Measurements from ENCODE around the gene F7.
"Not testable (repeated sequence)": the region's sequence is repeated elsewhere in the genome, so short reads cannot be mapped to it uniquely, and the experiment has no call there.

The F7 gene

DNA sequence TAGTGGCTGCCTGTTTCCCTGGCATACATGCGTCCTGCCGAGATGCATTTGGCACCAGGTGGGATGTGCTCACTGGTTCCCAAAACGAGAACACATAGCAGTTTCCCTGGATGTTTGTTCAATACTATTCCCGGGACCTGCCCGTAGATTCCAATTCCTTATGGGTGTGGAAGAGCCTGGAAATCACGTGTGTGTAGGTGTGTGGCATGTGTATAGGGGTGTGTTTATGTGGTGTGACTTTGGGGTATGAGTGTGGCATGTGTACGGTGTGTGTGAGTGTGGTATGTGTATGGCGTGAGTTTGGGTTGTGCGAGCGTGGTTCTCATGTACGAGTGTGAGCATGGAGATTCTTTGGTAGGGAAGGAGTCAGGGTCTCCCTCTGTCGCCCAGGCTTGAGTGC, 2.9 kb upstream of the F7 start:
- no peak overlapping the region for H3K9ac ChIP-seq (ENCODE audit: low read length)
- H3K4me1 ChIP-seq (ENCODE audit: control insufficient read depth, insufficient read depth, low read length), result no peaks in the 10 kb centered on the region
- no peak overlapping the region for H3K4me3 ChIP-seq (ENCODE audit: low read length)
- H3K27ac ChIP-seq (ENCODE audit: low read depth, low read length), result no peak overlapping the region
- H3K27me3 ChIP-seq (ENCODE audit: control insufficient read depth, insufficient read depth, low read length), result no peaks in the 10 kb centered on the region
- no peaks in the 10 kb centered on the region for H3K36me3 ChIP-seq (ENCODE audit: control insufficient read depth, insufficient read depth, low read length)

DNA sequence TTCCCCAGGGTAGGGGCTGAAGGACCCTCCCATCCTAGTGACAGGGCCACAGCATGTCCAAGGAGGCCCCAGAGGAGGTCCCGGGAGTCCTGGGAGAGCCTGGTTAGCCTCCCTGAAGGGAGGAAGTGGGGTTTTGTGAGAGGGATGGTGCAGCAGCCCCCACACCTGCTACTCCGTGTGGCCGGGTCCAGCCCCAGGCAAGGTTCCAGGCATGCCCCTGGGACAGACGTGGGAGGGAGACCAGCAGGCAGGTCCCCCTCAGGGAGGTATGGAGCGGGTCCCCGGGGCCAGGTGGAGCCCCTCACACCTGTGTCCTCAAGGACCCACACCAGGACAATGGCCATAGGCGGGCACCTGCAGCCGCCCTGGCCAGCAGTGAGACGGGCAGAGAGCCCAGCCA, 1.9 kb upstream of the F7 start:
- Histone ChIP-seq H3K4me3 (ENCODE audit: low read length) (no peak overlapping the region), H3K9ac (ENCODE audit: low read length) (no peak overlapping the region), H3K4me1 (ENCODE audit: control insufficient read depth, insufficient read depth, low read length) (no peaks in the 10 kb centered on the region), H3K27ac (ENCODE audit: low read depth, low read length) (no peak overlapping the region), H3K27me3 (ENCODE audit: control insufficient read depth, insufficient read depth, low read length) (no peaks in the 10 kb centered on the region), H3K36me3 (ENCODE audit: control insufficient read depth, insufficient read depth, low read length) (no peaks in the 10 kb centered on the region)

GRCh38 chr13:113105921-113106452, 396 bp downstream of the F7 start:
- Histone ChIP-seq H3K27ac (ENCODE audit: low read depth, low read length) (no peak overlapping the region), H3K36me3 (ENCODE audit: control insufficient read depth, insufficient read depth, low read length) (no peaks in the 10 kb centered on the region), H3K4me1 (ENCODE audit: control insufficient read depth, insufficient read depth, low read length) (no peaks in the 10 kb centered on the region), H3K4me3 (ENCODE audit: low read length) (no peak overlapping the region), H3K27me3 (ENCODE audit: control insufficient read depth, insufficient read depth, low read length) (peaks cover 9% of the 10 kb centered on the region), H3K9ac (ENCODE audit: low read length) (no peak overlapping the region)

- Histone ChIP-seq H3K9ac (ENCODE audit: low read length) (no peak overlapping the region), H3K27me3 (ENCODE audit: control insufficient read depth, insufficient read depth, low read length) (peaks cover 10% of the 10 kb centered on the region), H3K4me3 (ENCODE audit: low read length) (no peak overlapping the region), H3K27ac (ENCODE audit: low read depth, low read length) (no peak overlapping the region), H3K4me1 (ENCODE audit: control insufficient read depth, insufficient read depth, low read length) (no peaks in the 10 kb centered on the region), H3K36me3 (ENCODE audit: control insufficient read depth, insufficient read depth, low read length) (no peaks in the 10 kb centered on the region)
Measured at GRCh38 chr13:113106711-113107351, 1.2 kb downstream of the F7 start.

DNA sequence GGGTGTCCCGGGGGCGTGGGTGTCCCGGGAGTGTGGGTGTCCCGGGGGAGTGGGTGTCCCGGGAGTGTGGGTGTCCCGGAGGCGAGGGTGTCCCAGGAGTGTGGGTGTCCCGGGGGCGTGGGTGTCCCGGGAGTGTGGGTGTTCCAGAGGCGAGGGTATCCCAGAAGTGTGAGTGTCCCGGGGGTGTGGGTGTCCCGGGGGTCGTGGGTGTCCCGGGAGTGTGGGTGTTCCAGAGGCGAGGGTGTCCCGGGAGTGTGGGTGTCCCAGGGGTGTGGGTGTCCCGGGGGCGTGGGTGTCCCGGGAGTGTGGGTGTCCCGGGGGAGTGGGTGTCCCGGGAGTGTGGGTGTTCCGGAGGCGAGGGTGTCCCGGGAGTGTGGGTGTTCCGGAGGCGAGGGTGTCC, 2.9 kb downstream of the F7 start:
- not testable (repeated sequence) for H3K27ac ChIP-seq (ENCODE audit: low read depth, low read length); H3K9ac ChIP-seq (ENCODE audit: low read length); H3K36me3 ChIP-seq (ENCODE audit: control insufficient read depth, insufficient read depth, low read length); H3K4me1 ChIP-seq (ENCODE audit: control insufficient read depth, insufficient read depth, low read length); H3K27me3 ChIP-seq (ENCODE audit: control insufficient read depth, insufficient read depth, low read length); H3K4me3 ChIP-seq (ENCODE audit: low read length)

DNA sequence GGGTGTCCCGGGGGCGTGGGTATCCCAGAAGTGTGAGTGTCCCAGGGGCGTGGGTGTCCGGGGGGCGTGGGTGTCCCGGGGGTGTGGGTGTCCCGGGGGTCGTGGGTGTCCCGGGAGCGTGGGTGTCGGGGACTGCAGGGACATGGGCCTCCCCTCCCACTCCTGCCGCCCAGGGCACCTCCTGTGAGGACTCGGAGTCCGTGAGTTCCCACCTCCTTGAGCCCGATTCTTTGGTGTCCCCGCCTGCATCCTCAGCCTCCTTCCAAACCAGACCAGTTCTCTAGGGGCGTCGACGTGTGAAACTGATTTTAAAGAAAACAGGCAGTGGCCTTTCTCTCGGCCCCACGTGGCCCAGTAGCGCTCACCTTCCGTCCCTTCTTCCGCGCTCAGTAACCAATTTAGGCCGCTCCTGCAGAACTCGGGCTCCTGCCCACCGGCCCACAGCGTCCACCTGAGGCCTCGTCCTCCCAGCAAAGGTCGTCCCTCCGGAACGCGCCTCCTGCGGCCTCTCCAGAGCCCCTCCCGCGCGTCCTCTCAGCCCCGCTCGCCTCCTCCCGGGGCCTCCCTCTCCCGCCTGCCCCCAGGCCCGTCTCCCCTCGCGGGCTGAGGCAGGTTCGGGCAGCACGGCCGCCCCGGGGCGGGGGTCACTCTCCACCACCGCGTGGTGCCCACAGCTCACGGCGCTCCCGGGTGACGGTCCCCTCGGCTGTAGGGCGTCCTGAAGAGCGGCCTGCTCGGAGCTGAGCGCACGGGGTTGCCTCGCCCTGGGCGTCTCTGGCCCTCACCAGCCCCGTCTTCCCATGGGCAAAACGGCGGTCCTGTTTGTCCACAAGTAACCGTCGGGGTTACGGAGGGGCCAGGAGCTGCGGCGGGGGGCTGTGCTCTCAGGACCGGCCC, 3.8 kb downstream of the F7 start:
- Histone ChIP-seq H3K9ac (ENCODE audit: low read length) (no peak overlapping the region), H3K27ac (ENCODE audit: low read depth, low read length) (no peak overlapping the region), H3K4me3 (ENCODE audit: low read length) (no peak overlapping the region), H3K4me1 (ENCODE audit: control insufficient read depth, insufficient read depth, low read length) (no peaks in the 10 kb centered on the region), H3K36me3 (ENCODE audit: control insufficient read depth, insufficient read depth, low read length) (no peaks in the 10 kb centered on the region), H3K27me3 (ENCODE audit: control insufficient read depth, insufficient read depth, low read length) (peaks cover 10% of the 10 kb centered on the region)

DNA sequence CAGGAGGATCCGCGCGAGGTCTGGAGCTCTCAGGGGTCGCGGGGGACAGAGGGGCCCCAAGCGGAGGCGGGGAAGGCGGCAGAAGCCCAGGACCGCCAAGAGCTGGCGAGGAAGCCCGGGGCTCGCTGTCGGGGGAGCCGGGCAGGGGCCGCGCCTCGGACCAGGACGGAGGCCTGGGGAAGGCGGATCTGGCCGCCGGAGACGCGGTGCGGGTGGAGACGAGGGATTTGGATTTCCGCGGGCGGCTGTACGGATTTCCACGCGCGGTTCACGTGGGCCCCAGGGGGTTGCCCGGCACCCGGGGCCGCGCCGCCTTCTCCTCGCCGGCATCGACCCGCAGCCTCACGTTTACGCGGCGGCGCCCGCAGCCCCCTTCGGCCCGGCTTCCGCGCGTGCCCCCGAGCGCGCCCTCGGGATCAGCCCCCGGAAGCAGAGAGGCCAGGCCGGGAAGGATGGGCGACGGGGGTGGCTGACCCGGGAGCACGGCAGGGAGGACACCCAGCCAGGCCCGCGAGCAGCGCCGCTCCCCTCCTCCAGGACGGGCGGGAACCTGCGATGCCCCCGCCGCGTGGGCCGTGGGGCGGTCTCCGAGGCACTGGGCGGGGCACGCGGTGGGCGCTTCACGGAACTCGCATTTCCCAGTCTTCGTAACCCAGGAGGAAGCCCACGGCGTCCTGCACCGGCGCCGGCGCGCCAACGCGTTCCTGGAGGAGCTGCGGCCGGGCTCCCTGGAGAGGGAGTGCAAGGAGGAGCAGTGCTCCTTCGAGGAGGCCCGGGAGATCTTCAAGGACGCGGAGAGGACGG, 4.7 kb downstream of the F7 start:
- no peaks in the 10 kb centered on the region for H3K4me1 ChIP-seq (ENCODE audit: control insufficient read depth, insufficient read depth, low read length)
- H3K27me3 ChIP-seq (ENCODE audit: control insufficient read depth, insufficient read depth, low read length), result peaks cover 10% of the 10 kb centered on the region
- no peak overlapping the region for H3K9ac ChIP-seq (ENCODE audit: low read length)
- H3K4me3 ChIP-seq (ENCODE audit: low read length), result peak overlapping the region; percentile 49
- H3K36me3 ChIP-seq (ENCODE audit: control insufficient read depth, insufficient read depth, low read length), result no peaks in the 10 kb centered on the region
- no peak overlapping the region for H3K27ac ChIP-seq (ENCODE audit: low read depth, low read length)

DNA sequence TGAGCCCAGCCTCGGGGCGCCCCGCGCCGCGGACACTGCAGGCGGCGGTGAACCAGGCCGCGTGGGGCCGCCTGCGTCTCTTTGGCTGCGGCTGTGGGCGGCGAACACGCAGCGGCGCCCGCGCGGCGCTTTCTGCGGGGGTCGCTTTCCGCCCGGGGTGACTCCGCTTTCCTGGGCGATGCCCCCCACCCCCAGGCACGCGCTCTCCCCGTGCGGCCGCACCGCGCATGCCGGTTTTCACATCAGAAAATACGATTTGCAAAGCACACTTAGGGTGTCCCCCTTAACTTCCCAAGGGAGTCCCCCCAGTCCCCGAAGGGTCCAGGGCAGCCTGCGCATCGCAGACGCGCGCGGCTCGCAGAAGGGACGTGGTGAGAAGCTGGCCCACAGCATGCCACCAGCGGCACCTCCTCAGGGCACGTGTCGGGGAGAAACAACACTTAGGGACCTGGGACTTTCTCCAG, 5.3 kb downstream of the F7 start:
- Histone ChIP-seq H3K27me3 (ENCODE audit: control insufficient read depth, insufficient read depth, low read length) (peaks cover 10% of the 10 kb centered on the region), H3K9ac (ENCODE audit: low read length) (no peak overlapping the region), H3K4me1 (ENCODE audit: control insufficient read depth, insufficient read depth, low read length) (no peaks in the 10 kb centered on the region), H3K36me3 (ENCODE audit: control insufficient read depth, insufficient read depth, low read length) (no peaks in the 10 kb centered on the region), H3K4me3 (ENCODE audit: low read length) (peak overlapping the region; percentile 49), H3K27ac (ENCODE audit: low read depth, low read length) (no peak overlapping the region)

DNA sequence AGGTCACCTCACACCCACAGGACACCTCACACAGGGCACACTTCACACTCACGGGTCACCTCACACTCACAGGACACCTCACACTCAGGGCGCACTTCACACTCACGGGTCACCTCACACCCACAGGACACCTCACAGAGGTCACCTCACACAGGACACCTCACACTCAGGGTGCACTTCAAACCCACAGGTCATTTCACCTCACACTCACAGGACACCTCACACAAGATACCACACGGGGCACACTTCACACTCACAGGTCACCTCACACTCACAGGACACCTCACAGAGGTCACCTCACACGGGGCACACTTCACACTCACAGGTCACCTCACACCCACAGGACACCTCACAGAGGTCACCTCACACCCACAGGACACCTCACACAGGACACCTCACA, 6.2 kb downstream of the F7 start:
- not testable (repeated sequence) for H3K4me3 ChIP-seq (ENCODE audit: low read length); H3K27me3 ChIP-seq (ENCODE audit: control insufficient read depth, insufficient read depth, low read length)

GRCh38 chr13:113112475-113112874, 6.9 kb downstream of the F7 start:
- not testable (repeated sequence) for H3K4me1 ChIP-seq (ENCODE audit: control insufficient read depth, insufficient read depth, low read length); H3K27me3 ChIP-seq (ENCODE audit: control insufficient read depth, insufficient read depth, low read length); H3K4me3 ChIP-seq (ENCODE audit: low read length); H3K9ac ChIP-seq (ENCODE audit: low read length); H3K27ac ChIP-seq (ENCODE audit: low read depth, low read length); H3K36me3 ChIP-seq (ENCODE audit: control insufficient read depth, insufficient read depth, low read length)

More for the DNA sequence above, 6.2 kb downstream of the F7 start:
- H3K9ac ChIP-seq (ENCODE audit: low read length); H3K4me1 ChIP-seq (ENCODE audit: control insufficient read depth, insufficient read depth, low read length); H3K27ac ChIP-seq (ENCODE audit: low read depth, low read length); H3K36me3 ChIP-seq (ENCODE audit: control insufficient read depth, insufficient read depth, low read length): not testable (repeated sequence)

GRCh38 chr13:113112893-113113845, 7.6 kb downstream of the F7 start:
- no peak overlapping the region for H3K4me3 ChIP-seq (ENCODE audit: low read length)
- H3K27me3 ChIP-seq (ENCODE audit: control insufficient read depth, insufficient read depth, low read length), result peaks cover 10% of the 10 kb centered on the region
- H3K4me1 ChIP-seq (ENCODE audit: control insufficient read depth, insufficient read depth, low read length), result no peaks in the 10 kb centered on the region
- H3K27ac ChIP-seq (ENCODE audit: low read depth, low read length), result no peak overlapping the region
- no peaks in the 10 kb centered on the region for H3K36me3 ChIP-seq (ENCODE audit: control insufficient read depth, insufficient read depth, low read length)
- H3K9ac ChIP-seq (ENCODE audit: low read length), result no peak overlapping the region
